CD4-positive, alpha-beta T cell treated with Interleukin-6 at 100 ng/mL for 8 hours (primary cell): ENCODE data around the gene AGPAT3.

Source experiments
- DNase-seq: peaks from one replicate; pipeline ENCODE4 v3.0.0-alpha.2; 2020; ENCODE audit warnings: mixed read lengths, low spot score

The AGPAT3 gene

DNA sequence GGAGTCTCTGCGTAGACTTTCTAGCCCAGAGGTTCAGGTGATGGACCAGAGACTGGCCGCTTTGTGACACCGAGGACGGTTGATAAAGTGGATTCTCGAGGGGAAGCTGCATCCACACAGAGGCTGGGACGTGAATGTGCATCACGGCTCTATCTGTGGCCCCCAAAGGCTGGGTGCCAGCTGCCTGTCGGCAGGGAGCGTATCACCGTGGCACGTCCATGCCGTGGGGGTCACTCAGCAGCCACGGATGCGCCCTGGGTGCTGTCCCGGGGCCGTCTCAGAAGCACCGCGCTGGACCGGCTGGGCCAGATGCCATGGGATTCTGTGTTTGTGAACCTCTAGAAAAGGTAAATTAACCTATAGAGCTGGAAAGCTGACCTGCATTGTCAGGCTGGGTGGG is 89.9 kb downstream of the AGPAT3 start:
- no peak for DNase-seq

DNA sequence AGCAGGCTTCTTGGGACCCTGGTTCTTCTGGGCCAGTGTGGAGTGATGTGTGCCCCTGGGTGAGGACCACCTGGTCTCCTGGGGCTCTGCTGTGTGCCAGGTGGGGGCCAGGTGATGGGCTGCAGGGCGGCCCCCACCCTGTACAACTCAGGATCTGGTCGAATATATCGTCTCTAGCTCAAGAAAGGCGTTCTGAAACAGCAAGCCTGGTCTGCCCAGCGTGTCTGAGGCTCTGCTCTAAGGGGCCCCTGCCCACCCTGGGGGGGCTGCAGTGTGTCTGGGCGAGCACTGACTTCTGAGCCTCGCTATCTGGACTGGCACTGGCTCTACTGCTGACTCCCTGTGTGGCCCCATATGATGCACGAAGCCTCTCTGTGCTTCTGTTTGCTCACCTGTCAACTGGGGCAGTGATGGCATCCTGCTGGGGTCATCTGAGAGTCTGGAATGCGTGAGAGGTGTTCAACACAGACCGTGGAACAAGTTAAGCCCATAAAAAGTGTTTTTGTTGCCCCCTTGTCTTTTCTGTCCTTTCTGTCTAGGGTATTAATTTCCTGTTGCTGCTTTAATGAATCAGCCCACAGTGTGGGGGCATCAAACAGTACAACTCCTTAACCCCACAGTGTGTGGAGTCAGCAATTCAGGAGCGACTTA is 91.1 kb downstream of the AGPAT3 start:
- DNase-seq: no peak

DNA sequence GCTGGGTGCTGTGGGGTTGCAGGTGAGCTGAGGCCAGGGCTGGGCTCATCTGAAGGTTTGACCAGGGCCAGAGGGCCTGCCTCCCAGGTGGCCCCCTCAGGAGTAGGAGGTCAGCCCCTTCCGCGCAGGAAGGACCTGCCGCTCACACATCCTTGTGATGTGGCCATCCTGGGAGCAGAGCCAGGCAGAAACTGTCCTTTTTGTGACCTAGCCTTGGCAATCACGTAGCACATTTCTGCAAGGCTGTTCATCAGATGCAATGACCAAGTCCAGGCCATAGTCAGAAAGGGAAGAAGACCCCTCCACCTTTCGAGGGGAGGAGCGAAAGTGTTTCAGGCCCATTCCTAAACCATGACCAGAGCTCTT is 91.6 kb downstream of the AGPAT3 start:
- DNase-seq: no peak

DNA sequence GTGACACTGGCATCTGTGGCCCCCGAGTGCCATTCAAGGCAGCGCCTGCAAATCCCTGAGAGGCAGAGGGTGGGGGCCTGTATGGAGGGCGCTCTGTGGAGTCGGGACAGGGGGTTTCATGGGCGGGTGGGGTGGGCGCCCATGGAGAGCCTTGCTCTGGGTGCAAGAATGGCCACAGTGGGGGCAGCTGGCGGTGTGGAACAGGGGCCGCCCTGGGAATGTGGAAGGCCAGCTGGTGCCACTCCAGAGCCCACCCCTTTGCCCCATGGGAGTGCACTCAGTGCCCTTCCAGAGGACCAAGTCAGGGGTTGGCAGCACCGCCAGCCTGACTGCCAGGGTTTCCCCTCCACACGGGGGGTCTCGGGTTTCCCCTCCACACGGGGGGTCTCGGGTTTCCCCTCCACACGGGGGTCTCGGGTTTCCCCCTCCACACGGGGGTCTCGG is 92.1 kb downstream of the AGPAT3 start:
- DNase-seq: no peak

DNA sequence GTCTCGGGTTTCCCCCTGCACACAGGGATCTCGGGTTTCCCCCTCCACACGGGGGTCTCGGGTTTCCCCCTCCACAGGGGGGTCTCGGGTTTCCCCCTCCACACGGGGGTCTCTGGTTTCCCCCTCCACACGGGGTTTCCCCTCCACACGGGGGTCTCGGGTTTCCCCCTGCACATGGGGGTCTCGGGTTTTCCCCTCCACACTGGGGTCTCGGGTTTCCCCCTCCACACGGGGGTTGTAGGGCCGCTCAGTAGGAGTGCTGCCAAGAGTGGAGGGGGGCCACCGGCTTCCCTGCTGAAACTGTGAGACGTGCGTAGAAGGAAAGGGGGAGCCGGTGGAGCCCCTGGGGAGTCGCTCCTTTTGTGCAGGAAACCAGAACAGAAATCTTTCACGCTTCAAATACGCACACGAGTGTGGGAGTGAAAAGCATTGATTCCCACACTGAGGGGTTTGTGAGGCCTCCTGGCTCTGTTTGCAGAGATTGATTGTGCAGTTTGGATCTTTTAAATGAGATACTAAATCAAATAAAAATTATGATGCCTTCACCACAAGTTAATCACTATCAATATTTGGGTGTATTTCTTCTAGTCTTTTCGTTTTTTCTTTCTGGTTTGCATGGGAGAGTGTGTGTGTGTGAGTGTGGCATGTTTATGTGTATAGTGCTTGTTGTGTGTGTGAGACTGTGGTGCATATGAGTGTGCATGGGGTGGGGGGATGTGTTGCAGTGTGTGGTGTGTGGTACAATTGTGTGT is 92.8 kb downstream of the AGPAT3 start:
- no peak for DNase-seq

DNA sequence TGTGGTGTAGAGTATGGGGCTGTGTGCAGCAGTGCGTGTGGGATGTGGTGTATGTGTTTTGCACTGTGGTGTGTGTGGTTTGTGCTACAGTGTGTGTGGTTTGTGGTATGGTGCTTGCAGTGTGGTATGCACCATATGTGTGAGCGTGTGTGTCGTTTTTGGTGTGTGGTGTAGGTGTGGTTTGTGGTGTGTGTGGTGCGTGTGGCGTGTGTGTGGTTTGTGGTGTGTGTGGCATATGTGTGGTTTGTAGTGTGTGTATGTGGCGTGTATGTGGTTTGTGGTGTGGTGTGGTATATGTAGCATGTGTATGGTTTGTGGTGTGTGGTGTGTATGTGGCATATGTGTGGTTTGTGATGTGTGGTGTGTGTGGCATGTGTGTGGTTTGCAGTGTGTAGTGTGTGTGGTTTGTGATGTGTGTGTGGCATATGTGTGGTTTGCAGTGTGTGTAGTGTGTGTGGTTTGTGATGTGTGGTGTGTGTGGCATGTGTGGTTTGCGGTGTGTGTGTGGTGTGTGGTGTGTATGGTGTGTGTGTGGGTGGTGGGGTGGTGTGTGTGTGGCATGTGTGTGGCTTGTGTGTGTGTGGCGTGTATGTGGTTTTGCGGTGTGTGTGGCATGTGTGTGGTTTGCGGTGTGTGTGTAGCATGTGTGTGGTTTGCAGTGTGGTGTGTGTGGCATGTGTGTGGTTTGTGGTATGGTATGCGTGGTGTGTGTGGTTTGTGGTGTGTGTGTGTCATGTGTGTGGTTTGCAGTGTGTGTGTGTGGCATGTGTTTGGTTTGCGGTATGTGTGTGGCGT is 93.5 kb downstream of the AGPAT3 start:
- no peak for DNase-seq

DNA sequence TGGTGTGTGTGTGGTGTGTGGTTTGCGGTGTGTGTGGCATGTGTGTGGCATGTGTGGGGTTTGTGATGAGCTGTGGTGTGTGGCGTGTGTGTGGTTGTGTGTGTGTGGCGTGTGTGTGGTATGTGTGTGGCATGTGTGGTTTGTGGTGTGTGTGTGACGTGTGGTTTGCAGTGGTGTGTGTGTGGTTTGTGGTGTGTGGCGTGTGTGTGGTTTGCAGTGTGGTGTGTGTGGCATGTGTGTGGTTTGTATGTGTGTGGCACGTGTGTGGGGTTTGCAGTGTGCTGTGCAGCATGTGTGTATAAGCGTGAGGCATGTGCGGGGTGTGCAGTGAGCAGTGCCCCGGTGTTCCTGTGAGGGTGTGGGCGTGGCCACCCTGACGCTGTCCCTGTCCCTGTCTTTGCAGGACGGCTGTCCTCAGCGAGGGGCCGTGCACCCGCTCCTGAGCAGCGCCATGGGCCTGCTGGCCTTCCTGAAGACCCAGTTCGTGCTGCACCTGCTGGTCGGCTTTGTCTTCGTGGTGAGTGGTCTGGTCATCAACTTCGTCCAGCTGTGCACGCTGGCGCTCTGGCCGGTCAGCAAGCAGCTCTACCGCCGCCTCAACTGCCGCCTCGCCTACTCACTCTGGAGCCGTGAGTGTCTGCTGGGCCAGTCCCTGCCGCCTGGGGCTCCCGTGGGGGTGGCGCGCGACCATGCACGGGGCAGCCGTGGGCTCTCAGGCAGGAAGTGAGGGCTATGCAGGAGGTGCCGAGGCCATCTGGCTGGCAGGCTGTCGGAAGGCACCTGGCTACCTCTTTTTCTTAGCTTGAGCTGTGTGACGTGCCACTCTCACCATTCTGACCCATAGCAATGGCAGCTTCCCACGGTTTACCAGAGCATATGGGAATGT is 94.5 kb downstream of the AGPAT3 start:
- DNase-seq: no peak

DNA sequence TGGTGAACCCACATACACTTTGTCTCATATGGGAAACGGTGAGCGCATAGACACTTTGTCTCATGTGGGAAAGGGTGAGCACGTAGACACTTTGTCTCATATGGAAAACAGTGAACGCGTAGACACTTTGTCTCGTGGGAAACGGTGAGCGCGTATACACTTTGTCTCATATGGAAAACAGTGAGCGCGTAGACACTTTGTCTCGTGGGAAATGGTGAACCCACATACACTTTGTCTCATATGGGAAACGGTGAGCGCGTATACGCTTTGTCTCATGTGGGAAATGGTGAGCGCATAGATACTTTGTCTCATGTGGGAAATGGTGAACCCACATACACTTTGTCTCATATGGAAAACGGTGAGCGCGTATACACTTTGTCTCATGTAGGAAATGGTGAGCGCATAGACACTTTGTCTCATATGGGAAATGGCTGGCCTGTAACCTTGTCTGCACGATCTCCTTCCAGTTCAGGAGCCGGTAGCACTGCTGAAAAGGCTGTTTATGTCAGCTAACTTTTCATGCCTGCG is 96.4 kb downstream of the AGPAT3 start:
- DNase-seq: no peak

DNA sequence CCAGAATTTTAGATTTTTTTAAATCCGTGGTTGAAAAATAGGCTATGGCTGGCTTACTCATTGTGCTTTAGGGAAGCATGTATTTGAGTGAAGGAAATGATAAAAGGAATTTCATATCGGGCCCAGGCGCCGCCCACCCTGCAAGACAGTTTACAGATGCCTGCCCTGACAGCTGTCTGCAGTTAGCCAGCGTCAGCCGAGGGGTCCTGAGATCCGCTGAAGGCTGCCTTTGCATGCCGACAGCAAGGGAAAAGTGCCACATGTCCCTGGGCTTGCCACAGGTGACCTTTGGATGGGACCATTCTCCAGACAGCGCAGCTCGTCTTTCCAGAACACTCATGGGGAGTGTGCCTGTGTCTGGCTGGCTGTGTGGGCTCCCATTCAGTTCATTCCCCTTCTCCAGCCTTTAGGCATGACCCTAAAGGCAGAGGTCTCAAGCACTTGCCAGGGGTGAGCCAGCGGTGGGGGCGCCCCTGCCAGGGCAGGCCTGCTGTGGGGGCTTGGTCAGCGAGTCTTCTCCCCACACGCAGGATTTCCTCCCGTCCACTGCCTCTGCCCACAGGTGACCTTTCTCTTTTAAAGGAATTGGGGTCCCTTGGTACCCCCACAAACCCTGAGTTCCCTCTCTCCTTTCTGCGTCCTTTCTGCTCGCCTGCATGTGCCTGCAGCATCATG is 101.0 kb downstream of the AGPAT3 start:
- DNase-seq: no peak

DNA sequence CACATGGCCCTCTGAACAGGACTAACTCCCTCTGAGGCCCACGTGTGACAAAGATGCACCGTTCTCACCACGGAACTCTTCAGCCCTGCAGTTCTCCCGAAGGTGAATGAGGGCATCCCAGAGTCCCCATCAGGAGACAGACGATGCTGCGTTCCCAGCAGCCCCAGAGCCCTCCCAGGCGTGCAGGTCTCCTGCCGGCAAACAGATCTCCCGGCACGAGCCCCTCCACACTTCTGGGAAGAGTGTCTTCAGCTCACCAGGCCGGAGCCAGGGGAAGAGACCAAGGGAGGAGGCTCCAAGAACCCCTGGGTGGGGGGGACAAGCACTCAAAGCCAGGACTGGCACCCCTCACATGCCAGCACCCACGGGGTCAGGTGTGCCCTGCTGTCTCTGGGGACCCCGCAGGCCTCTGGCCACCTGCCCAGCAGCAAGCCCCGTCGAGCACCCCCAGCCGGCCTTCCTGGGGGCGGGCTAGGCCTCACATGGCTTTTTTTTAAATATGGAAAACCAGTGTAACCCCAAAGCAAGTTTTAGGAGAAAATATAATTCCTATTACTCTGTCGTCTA is 102.0 kb downstream of the AGPAT3 start:
- no peak for DNase-seq

DNA sequence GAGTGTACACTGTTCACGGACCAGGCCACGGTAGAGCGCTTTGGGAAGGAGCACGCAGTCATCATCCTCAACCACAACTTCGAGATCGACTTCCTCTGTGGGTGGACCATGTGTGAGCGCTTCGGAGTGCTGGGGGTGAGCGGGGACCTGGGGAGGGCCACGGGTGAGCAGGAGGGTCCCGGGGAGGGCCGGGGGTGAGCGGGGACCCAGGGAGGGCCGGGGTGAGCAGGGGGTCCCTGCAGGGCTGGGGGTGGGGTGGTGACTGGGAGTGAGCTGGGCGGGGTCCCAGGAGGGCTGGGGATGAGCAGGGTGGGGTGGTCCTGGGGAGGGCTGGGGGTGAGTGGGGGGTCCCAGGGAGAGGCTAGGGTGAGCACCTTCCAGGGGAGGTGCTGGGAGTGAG is 103.0 kb downstream of the AGPAT3 start:
- DNase-seq: no peak

DNA sequence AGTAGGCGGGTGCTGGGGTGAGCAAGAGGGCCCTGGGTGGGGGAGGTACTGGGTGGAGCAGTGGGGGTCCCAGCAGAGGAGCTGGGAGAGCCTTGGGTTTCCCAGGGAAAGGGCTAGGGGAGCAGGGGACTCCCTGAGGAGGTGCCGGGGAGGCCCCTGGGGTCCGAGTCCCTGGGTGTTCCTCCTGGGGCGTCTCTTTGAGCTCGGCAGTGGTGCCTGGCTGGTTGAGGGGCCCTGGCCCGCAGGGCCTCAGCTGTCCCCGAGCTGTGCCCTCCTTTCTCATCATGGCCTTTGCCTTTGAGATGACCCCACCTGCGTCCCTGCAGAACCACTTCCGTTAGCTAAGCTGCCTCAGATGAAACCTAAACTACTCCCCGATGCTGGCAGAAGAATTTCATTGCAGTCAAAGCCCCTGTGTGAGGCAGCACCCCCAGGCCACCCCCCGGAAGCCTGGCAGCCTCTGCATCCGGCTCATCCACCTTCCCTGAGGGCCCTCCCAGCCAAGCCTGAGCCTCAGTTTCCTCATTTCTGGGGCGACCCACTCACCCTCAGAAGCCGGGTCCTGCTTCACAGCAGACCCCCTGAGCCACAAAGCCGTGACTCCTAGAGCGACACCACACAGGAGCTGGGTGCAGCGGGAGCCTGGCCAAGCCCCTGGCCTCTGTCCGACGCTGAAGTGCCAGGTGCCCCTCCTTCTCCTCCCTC is 103.5 kb downstream of the AGPAT3 start:
- no peak for DNase-seq

DNA sequence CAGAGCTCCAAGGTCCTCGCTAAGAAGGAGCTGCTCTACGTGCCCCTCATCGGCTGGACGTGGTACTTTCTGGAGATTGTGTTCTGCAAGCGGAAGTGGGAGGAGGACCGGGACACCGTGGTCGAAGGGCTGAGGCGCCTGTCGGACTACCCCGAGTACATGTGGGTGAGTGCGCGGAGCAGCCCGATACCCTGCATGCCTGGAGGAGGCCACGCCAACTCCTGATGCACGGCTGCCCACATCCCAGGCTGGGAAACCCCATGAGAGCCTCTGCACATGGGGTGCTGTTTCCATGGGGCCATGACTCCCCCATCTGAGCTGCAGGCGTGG is 104.1 kb downstream of the AGPAT3 start:
- DNase-seq: no peak

DNA sequence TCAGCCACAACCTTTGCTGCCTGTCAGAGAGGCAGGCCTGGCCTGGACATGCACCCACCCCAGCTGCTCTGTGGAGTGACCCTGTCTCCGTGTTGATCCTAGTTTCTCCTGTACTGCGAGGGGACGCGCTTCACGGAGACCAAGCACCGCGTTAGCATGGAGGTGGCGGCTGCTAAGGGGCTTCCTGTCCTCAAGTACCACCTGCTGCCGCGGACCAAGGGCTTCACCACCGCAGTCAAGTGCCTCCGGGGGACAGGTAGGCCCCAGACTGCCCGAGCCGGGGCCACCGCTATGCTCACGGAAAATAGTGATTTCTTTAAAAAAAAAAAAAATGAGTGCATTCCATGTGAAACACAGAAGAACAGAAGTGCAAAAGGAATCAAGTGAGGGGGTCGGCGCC is 105.5 kb downstream of the AGPAT3 start:
- no peak for DNase-seq

DNA sequence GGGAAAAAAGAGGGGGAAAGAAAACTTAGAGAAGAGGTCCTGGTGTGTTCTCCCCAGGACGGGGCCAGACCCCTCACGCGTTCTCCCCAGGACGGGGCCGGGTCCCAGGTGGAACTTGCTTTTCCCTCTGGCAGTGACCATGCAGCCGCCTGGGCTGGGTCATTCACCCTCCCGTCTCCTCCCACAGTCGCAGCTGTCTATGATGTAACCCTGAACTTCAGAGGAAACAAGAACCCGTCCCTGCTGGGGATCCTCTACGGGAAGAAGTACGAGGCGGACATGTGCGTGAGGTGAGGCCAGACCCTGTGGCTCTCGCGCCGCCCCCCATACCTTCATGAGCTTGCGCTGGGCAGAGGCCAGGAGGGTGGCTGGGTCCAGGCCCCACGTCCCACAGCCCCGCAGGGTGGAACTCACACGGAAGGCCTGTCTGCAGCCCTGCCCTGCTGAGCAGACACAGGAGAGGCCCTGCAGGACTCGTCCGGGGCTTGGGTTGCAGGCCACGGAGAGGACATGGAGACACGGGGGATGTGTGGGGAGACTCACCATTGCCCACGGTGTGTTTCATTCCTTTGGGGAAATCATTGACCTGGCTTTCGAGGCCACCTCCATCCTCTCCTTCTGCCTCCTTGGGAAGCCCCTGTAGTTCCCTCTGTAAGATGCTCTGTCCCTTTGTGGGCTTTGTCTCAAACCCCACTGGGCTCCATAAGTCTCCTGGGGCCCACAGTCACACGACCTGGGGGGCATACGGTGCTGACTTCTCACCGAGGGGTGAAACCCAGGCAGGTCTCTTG is 106.4 kb downstream of the AGPAT3 start:
- DNase-seq: no peak

DNA sequence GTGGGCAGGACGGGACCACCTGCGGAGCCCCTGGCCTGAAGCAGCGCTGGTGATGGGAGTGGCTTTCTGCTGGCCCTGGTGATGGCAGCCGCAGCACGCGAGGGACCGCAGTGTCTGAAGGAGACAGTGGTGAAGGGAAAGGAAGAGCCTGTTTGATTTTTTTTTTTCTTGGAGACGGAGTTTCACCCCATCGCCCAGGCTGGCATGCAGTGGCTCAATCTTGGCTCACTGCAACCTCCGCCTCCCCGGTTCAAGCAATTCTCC is 106.9 kb downstream of the AGPAT3 start:
- DNase-seq: no peak

DNA sequence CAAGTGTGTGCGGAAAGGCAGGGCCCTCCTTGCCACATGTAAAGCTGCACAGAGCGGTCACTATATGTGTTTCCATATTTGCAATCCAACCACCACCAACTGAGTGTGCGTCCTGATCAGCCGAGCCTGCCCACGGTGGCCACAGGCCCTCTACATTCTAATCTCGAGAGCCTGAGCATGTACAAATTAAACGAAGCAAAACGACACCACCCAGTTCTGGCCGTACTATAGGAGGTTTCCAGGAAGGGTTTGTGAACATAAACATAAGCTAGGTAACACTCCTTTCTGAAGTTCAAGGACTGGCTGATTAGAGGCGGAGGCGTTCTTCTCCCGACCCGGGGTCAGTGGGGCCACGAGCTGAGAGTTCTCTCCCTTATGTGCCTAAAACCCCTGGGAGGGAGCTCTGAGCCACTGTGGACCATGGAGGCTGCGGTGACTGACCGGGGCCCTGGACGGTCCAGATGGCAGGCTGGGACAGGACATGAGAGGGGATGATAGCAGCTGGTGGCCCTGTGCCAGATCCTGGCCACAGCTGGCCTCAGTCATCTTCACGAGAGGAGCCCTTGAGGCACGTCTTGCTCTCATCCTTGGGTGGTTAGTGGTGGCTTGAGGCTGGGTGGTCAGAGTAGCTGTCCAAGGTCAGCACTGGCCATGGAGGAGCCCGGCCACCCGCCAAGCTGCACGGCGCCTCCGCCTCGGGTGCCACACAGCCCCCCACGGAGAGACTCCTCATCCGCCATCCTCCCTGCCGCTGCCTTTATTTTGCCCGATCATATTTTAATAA is 108.0 kb downstream of the AGPAT3 start:
- DNase-seq: no peak

DNA sequence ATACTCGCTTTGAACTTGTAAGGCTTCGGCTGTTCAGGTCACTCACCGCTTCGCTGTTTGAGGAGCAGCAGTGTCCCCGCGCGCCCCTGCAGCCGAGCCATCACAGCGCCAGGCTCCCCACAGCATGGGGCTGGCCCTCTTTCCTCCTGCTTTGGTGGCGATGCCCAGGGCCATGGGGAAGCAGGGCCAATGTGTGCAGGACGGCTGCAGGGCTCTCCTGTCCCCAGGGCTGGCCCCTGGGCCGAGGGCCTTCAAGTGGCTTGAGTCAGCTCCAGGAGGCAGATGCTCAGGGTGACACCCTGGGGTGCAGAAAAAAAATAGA is 108.6 kb downstream of the AGPAT3 start:
- no peak for DNase-seq

DNA sequence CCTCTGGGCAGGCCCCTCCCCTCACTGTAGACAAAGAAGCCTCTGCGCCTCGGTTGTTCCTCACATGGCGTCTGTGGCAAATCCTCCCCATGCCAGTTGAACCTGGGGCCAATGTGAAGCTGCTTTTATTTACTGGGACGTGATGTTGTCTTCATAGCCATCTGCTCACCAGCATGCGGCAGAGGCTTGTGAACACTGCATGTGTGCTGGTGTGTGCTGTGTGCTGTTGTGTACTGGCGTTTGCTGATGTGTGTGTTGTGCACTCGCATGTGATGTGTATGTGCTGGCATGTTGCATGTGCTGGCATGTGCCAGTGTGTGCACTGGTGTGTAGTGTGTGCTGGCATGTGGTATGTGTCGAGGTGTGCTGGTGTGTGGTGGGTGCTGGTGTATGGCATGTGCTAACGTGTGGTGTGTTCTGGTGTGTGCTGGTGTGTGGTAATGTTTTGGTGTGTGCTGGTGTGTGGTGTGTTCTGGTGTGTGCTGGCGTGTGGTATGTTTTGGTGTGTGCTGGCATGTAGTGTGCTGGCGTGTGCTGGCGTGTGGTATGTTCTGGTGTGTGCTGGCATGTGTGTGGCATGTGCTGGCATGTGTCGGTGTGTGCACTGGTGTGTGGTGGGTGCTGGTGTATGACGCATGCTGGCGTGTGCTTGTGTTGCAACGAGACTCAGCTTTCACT is 109.9 kb downstream of the AGPAT3 start:
- DNase-seq: no peak
